Small intestine (tissue), 7 donors: ENCODE results near the gene HBA1. TPM values are rescaled to one million over a fixed set of nuclear protein-coding genes. Genes with fewer than 3 reads are reported as not detected.
"Not testable (repeated sequence)": the region's sequence is repeated elsewhere in the genome, so short reads cannot be mapped to it uniquely, and the experiment has no call there.

Experiments used
- DNase-seq, 2 donors: peaks; one replicate each; pipeline versions ENCODE4 v3.0.0 to v3.0.0-alpha.2; 2013
- FAIRE-seq: peaks from 2 replicates; lab custom pipeline; 2012; peaks lifted over from hg19 to GRCh38; lab: Jason Lieb, UNC
- H3K27ac ChIP-seq, 3 donors: one replicate each; pipeline ENCODE4 v1.5.1; 2013; ENCODE audit warnings: low read length in 2 of 3, mild to moderate bottlenecking in 2 of 3, control low read depth in 1 of 3, inconsistent platforms in 1 of 3, low read depth in 1 of 3, moderate library complexity in 1 of 3
- H3K27me3 ChIP-seq, 3 donors: one replicate each; pipeline ENCODE4 v1.6.1; 2013; ENCODE audit warnings: low read length in 3 of 3, inconsistent platforms in 1 of 3; ENCODE audit not compliant: control insufficient read depth in 3 of 3, insufficient read depth in 3 of 3
- H3K36me3 ChIP-seq, 3 donors: one replicate each; pipeline ENCODE4 v1.6.1; 2013; ENCODE audit warnings: low read length in 3 of 3, inconsistent platforms in 1 of 3, low read depth in 1 of 3, mild to moderate bottlenecking in 1 of 3, moderate library complexity in 1 of 3; ENCODE audit not compliant: control insufficient read depth in 3 of 3, insufficient read depth in 2 of 3
- H3K4me1 ChIP-seq, 3 donors: one replicate each; pipeline ENCODE4 v1.6.1; 2013; ENCODE audit warnings: low read length in 2 of 3, inconsistent platforms in 1 of 3, low read depth in 1 of 3, mild to moderate bottlenecking in 1 of 3, moderate library complexity in 1 of 3; ENCODE audit not compliant: control insufficient read depth in 3 of 3, insufficient read depth in 2 of 3
- H3K4me3 ChIP-seq, 3 donors: one replicate each; pipeline ENCODE4 v1.5.1; 2013; ENCODE audit warnings: low read length in 3 of 3, control low read depth in 1 of 3, inconsistent platforms in 1 of 3, low read depth in 1 of 3, mild to moderate bottlenecking in 1 of 3, moderate library complexity in 1 of 3
- H3K9me3 ChIP-seq, 2 donors: one replicate each; pipeline ENCODE4 v1.6.1; 2013; ENCODE audit warnings: low read depth in 1 of 2, low read length in 1 of 2; ENCODE audit not compliant: control insufficient read depth in 2 of 2, insufficient read depth in 1 of 2
- WGBS, 3 donors: extraction: QIAGEN DNeasy Blood & Tissue Kit; methylation state at CpG; one replicate each; pipeline ENCODE4 v1.1.7; 2013; 5-methylcytosine and 5-hydroxymethylcytosine counted together
- polyA plus RNA-seq, 4 donors: library from polyadenylated mRNA; stranded (reverse) in 3 of 4; unstranded in 1 of 4; fragments of 200-250 nt in 3 of 4; fragments of 120-200 nt in 1 of 4; gene quantifications; one replicate each; pipeline versions ENCODE4 v1.2.1 to v1.2.3, GENCODE V29; 2013
- donor health status: healthy with polysubstance abuse.
- donor health status: control.
- donor health status: control.
- donor health status: Bipolar disorder and iron deficiency.
- donor health status: healthy.

HBA1 gene
- polyA plus RNA-seq, 4 donors = 4.2 to 305 (median 4.3) TPM; not detected in 1

DNA sequence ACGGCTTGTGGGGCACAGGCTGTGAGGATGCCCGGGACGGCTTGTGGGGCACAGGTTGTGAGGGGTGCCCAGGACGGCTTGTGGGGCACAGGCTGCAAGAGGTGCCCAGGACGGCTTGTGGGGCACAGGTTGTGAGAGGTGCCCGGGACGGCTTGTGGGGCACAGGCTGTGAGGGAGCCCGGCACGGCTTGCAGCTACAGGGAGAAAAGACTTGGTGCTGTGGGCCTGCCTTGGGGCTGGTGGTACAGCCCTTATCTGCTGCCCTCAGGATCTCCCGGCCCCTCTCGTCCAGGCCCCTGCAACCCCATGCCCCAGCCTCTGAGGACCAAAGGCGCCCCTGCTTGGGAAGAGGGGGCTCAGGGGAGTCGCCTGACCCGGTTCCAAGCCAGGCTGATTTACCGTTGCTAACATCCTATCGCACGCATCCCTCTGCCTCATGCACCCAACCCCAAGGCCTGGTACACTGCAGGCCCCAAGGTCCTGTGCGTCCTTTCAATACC lies 15.7 kb upstream of the HBA1 start:
- Histone ChIP-seq H3K9me3 (no peaks in the 10 kb centered on the region), H3K4me1 (peaks cover 0 to 6% (median under 1%) of the 10 kb centered on the region in 3 donors), H3K4me3 (no peak overlapping the region), H3K27me3 (peaks cover 0 to 33% (median 11%) of the 10 kb centered on the region in 3 donors), H3K27ac (no peak overlapping the region), H3K36me3 (no peaks in the 10 kb centered on the region)
- WGBS, 3 donors = 56 to 69% (median 65%) methylated on average over 11 to 18 of the region's 18 CpGs
- no peak for DNase-seq
- no peak for FAIRE-seq

DNA sequence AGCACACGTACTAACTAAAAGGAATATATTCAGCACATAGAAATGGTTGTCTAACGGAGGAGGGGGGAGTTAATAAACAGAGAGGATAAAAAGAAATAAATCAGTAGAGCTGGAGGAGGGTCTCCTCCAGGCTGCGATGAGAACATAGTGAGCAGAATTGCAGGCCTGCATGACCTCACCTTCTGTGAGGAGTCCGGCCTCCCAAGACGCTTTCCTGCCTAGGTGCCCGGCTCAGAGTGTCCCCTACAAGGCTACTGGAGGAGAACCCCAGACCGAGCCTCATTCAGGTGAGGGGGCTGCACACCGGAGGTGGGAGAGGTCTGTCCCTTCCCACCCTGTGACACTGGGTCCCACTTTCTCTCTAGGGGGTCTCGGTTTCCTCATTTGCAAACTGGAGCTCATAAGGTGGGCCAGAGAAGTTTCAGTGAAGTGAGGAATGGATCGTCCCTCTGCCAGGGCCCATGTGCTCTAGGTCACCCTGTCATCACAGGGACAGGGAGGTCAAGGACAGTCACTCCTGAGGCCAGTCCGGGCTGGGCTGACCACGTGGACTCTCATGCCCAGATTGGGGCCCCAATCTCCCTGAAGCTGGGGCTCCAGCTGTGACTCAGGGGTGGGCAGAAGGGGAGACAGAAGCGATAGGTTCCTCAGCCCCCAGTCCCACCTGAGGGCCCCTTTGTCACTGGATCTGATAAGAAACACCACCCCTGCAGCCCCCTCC lies 14.0 kb upstream of the HBA1 start:
- no peak for DNase-seq
- Histone ChIP-seq H3K36me3 (no peaks in the 10 kb centered on the region), H3K27ac (no peak overlapping the region), H3K9me3 (no peaks in the 10 kb centered on the region), H3K4me1 (peaks cover 0 to 6% (median 3%) of the 10 kb centered on the region in 3 donors), H3K27me3 (peaks cover 5 to 37% (median 20%) of the 10 kb centered on the region in 3 donors), H3K4me3 (no peak overlapping the region)
- FAIRE-seq = no peak
- 75 to 86% (median 84%) methylated on average over 12 to 13 of the region's 13 CpGs for whole genome bisulfite sequencing, 3 donors

DNA sequence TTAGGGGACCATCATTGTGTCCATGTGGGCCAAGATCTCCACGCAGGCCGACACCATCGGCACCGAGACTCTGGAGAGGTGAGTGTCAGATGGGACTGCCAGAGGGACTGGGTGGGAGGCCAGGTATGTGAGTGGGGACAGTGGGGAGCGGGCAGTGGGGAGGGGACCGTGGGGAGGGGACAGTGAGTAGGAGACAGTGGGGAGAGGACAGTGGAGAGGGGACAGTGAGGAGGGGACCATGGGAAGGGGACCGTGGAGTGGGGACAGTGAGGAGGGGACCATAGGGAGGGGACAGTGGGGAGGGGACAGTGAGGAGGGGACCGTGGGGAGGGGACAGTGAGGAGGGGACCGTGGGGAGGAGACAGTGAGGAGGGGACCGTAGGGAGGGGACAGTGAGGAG lies 13.3 kb upstream of the HBA1 start:
- peaks cover 5 to 44% (median 23%) of the 10 kb centered on the region in 3 donors for H3K27me3 ChIP-seq
- not testable (repeated sequence) for H3K9me3 ChIP-seq, DNase-seq, H3K4me3 ChIP-seq, H3K36me3 ChIP-seq, H3K4me1 ChIP-seq, FAIRE-seq, H3K27ac ChIP-seq
- WGBS, 3 donors = 79 to 83% (median 81%) methylated on average over 9 to 10 of the region's 10 CpGs

DNA sequence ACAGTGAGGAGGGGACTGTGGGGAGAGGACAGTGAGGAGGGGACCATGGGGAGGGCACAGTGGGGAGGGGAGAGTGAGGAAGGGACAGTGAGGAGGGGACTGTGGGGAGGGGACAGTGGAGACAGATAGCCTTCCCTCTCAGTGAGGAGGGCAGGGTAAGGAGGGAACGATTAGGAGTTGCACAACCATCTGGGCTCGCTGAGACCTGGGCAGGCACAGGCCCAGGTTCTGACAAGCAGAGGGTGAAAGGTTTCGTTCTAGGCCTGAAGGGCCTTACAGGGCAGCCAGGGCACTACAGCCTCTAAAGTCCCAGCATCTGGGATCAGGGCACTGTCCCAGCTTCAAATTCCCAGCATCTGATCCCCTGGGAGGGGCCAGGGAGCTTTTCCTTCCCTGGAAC lies 12.8 kb upstream of the HBA1 start:
- not testable (repeated sequence) for DNase-seq, H3K4me1 ChIP-seq, H3K4me3 ChIP-seq, H3K36me3 ChIP-seq, H3K27ac ChIP-seq, H3K9me3 ChIP-seq, FAIRE-seq
- peaks cover 5 to 49% (median 24%) of the 10 kb centered on the region in 3 donors for H3K27me3 ChIP-seq
- WGBS, 3 donors = 0 to 25% methylated on average over 1 to 2 of the region's 3 CpGs; no CpG with 5 or more reads in 1 of the 3 donors

DNA sequence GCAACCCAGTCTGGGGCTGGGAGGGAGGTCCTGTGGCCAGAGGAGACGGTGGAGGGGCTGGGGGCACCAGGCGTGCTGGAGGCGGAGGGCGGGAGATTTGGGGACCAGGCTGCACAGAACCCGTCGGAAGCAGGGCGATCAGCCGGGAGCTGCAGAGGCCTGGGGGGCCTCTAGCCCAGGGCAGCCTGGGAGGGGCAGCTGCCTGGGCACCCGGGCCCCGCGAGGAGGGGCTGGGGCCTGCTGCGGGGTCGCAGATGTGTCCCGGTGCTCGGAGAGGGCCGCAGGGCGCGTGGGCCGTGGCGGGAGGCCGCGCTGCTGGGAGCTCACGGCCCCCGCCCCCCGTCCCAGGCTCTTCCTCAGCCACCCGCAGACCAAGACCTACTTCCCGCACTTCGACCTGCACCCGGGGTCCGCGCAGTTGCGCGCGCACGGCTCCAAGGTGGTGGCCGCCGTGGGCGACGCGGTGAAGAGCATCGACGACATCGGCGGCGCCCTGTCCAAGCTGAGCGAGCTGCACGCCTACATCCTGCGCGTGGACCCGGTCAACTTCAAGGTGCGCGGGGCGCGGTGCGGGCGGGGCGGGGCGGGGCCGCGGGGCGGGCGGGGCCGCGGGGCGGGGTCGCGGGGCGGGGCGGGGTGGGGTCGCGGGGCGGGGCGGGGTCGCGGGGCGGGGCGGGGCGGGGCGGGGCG lies 12.2 kb upstream of the HBA1 start:
- 1% methylated on average over 30 of the region's 80 CpGs; no CpG with 5 or more reads in 2 of the 3 donors for WGBS, 3 donors
- FAIRE-seq, H3K36me3 ChIP-seq, H3K27ac ChIP-seq, H3K4me3 ChIP-seq, DNase-seq, H3K4me1 ChIP-seq, H3K9me3 ChIP-seq: not testable (repeated sequence)
- H3K27me3 ChIP-seq = peaks cover 5 to 53% (median 28%) of the 10 kb centered on the region in 3 donors

DNA sequence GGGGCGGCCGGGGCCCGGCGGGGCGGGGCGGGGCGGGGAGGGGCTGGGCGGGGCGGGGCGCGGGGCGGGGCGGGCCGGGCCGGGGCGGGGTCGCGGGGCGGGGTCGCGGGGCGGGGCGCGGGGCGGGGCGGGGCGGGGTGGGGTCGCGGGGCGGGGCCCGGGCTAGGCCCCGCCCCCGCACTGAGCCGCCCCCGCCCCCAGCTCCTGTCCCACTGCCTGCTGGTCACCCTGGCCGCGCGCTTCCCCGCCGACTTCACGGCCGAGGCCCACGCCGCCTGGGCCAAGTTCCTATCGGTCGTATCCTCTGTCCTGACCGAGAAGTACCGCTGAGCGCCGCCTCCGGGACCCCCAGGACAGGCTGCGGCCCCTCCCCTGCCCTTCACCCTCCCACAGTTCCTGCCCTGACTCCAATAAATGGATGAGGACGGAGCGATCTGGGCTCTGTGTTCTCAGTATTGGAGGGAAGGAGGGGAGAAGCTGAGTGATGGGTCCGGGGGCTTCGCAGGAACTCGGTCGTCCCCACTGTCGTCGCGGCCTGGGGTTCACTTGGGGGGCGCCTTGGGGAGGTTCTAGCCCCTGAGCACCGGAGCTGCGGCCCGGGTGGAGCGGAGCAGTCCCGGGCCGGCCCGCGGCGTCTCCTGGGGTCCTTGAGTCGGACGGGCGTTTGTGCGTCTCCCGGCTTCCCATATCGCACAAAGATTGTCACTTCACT lies 11.5 kb upstream of the HBA1 start:
- FAIRE-seq (no peak), DNase-seq (no peak)
- Histone ChIP-seq H3K36me3 (no peaks in the 10 kb centered on the region), H3K27ac (no peak overlapping the region), H3K27me3 (peaks cover 5 to 52% (median 31%) of the 10 kb centered on the region in 3 donors), H3K4me1 (peaks cover 0 to 6% (median 3%) of the 10 kb centered on the region in 3 donors), H3K4me3 (no peak overlapping the region), H3K9me3 (no peaks in the 10 kb centered on the region)
- WGBS, 3 donors = 4 to 12% (median 6%) methylated on average over 30 to 52 of the region's 77 CpGs

DNA sequence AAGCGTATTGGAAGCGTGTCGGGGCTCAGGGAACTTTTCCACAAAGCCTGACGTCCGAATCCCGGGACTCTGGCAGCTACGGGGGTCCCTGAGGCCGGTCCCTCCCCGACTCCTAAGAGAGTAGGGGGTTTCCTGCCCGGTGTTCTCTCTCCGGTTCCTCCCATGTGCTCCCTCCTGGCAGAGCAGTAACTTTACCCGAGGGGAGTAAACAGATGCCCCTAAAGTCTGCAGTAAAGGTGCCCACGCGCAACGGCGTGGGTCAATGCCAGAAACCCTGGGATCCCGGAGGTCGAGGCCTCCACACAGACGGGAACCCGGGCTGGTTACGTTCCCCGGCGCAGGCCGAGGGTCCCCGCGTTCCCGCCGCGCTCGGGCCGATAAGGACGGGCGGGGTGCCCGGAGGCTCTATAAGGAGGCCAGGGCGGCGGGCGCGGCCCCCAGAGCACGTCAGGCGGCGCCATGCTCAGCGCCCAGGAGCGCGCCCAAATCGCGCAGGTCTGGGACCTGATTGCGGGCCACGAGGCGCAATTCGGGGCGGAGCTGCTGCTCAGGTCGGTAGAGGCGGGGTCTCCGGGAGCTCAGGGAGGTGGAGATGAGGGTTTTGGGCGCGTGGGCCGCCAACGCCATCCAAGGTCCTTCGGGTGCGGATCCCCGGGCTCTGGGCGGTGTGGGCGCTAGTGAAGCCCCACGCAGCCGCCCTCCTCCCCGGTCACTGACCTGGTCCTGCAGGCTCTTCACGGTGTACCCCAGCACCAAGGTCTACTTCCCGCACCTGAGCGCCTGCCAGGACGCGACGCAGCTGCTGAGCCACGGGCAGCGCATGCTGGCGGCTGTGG lies 10.7 kb upstream of the HBA1 start, which contains the start of gene HBM:
Gene HBM, plus strand, starts transcription at position 440 of the 836 bp plus-strand sequence. Its CDS starts 20 bp downstream, at position 460.
- no peak within 1 kb of the TSS for H3K27ac ChIP-seq
- no peaks in the 10 kb centered on the region for H3K9me3 ChIP-seq
- H3K36me3 ChIP-seq = no peaks in the 10 kb centered on the region
- DNase-seq = no peak
- no peak within 1 kb of the TSS for H3K4me3 ChIP-seq
- WGBS, 3 donors = 3 to 4% (median 3%) methylated on average over 59 to 75 of the region's 75 CpGs
- H3K27me3 ChIP-seq = peaks cover 5 to 58% (median 33%) of the 10 kb centered on the region in 3 donors
- peaks cover 0 to 6% (median 3%) of the 10 kb centered on the region in 3 donors for H3K4me1 ChIP-seq
- FAIRE-seq = no peak
